AG04450 (cell line): ENCODE results near the gene JOSD1. TPM values are rescaled to one million over a fixed set of nuclear protein-coding genes. Genes with fewer than 3 reads are reported as not detected.

Experiments used
- CTCF ChIA-PET: fragments of 300-600, 350-600 bp; formaldehyde crosslinking; extraction: SDS; loops from one replicate; lab custom pipeline; 2022; ENCODE audit warnings: antibody characterized with exemption, inconsistent platforms; lab: Charles Lee
- POLR2A ChIA-PET: fragments of 350-600 bp; formaldehyde crosslinking; extraction: SDS; loops from one replicate; lab custom pipeline; 2021; ENCODE audit warnings: antibody characterized with exemption, inconsistent platforms; lab: Yijun Ruan, JAX
- DNase-seq: peaks from one replicate; pipeline ENCODE4 v3.0.0-alpha.2; 2011; ENCODE audit warnings: low read depth, low spot score
- H3K27ac ChIP-seq: one replicate; pipeline ENCODE4 v1.5.1; 2012; ENCODE audit warnings: low read depth, low read length, control low read depth
- H3K27me3 ChIP-seq: one replicate; pipeline ENCODE4 v1.6.0; 2012; ENCODE audit warnings: low read length; ENCODE audit not compliant: control insufficient read depth, insufficient read depth
- H3K4me3 ChIP-seq: 2 replicates; pipeline ENCODE4 v1.5.1; 2011; ENCODE audit warnings: mild to moderate bottlenecking, low read depth, low read length, control low read depth
- H3K9me3 ChIP-seq: 2 replicates; pipeline ENCODE4 v1.5.1; 2012; ENCODE audit warnings: low read length; ENCODE audit not compliant: control insufficient read depth, insufficient read depth
- polyA plus RNA-seq: library from polyadenylated mRNA; depleted of rRNA; stranded (reverse); fragments of >200 nt; gene quantifications from 2 replicates; pipeline ENCODE4 v1.2.3, GENCODE V29; 2011
- TF ChIP-seq, protein P1 (sequence below): IDR thresholded peaks from 2 replicates; pipeline ENCODE4 v1.5.1; 2011; ENCODE audit warnings: low read depth, low read length, control low read depth, inconsistent platforms

The JOSD1 gene
- polyA plus RNA-seq, 1 experiment = 29.6 TPM

DNA sequence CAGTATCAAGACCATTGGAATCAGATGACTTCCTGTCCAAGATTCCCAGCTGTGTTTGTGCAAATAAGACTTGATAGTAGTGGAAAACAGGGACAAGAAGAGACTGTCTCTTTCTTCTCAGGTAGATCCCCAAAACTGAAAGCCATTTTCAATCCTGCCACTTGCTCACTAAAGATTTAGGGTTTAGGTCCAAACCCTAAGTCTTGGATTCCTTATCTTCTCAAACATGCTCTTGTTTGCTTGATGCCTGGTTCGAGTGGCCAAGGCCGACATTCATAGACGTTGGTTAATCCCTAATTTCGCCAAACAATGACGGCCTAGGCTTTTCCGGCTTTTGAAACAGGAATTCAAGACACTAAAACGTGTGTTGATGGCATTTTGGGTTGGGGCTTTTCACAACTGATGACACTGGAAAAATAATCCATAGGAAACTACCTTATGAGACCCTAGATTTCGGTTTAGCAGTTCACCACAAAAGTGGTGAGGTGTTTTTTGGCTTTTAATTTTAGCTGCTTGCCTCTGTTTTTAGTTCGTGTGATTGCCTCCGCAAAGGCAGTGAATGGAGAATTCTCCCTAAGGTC lies 4.0 kb upstream of the JOSD1 start:
- no peak for DNase-seq
- no peaks in the 10 kb centered on the region for H3K27me3 ChIP-seq
- H3K4me3 ChIP-seq = peak overlapping the region; percentile 43
- no peak overlapping the region for H3K27ac ChIP-seq
- H3K9me3 ChIP-seq = peaks cover 3% of the 10 kb centered on the region; the same call in 1 of the 2 replicates
- ChIA-PET CTCF (interaction anchor here (1.0 kb wide), 1 partner anchor 21 kb away, joined by 6 read pairs; no protein-coding TSS in a partner anchor), POLR2A (interaction anchor here (0.7 to 1.7 kb wide), 2 partner anchors 23 to 28 kb away, joined by 5 to 8 read pairs; partner anchors contain the start of gene TOMM22)
- TF ChIP-seq, protein P1, sequence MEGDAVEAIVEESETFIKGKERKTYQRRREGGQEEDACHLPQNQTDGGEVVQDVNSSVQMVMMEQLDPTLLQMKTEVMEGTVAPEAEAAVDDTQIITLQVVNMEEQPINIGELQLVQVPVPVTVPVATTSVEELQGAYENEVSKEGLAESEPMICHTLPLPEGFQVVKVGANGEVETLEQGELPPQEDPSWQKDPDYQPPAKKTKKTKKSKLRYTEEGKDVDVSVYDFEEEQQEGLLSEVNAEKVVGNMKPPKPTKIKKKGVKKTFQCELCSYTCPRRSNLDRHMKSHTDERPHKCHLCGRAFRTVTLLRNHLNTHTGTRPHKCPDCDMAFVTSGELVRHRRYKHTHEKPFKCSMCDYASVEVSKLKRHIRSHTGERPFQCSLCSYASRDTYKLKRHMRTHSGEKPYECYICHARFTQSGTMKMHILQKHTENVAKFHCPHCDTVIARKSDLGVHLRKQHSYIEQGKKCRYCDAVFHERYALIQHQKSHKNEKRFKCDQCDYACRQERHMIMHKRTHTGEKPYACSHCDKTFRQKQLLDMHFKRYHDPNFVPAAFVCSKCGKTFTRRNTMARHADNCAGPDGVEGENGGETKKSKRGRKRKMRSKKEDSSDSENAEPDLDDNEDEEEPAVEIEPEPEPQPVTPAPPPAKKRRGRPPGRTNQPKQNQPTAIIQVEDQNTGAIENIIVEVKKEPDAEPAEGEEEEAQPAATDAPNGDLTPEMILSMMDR = no peak

DNA sequence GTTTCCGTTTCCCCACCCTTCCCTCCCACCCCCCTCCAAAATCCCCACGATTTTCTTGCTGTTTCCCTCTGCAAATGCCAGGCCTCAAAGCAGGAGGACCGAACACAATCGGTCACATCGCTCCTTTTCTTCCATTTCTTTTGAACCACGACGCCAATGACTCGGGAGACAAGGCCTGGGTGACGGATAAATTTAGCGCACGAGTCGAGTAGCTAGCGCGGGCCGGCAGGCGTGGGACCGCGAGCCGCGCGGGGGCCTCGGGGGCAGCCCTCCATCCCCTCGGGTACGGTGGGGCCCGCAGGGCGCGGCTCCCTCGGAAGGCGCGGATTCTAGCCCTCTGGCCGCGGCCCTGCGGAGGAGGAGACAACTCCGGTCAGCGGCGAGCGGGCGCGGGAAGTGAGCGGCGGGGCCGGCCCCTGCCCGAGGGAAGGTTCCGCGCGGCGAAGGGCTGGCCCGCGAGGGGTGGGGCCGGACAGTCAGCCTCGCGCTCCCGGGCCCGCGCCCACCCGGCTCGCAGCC lies 414 bp downstream of the JOSD1 start:
- peak overlapping the region; percentile 85 for H3K4me3 ChIP-seq
- no peaks in the 10 kb centered on the region for H3K9me3 ChIP-seq
- TF ChIP-seq, protein P1 = no peak
- CTCF ChIA-PET = interaction anchor here (3.9 kb wide), 1 partner anchor 19 kb away, joined by 22 read pairs; the partner anchor contains the start of gene TOMM22
- peak overlapping the region; percentile 78 for H3K27ac ChIP-seq
- POLR2A ChIA-PET = interaction anchor here (0.7 to 1.1 kb wide), 3 partner anchors 19 to 302 kb away, joined by 3 to 7 read pairs (median 4); partner anchors contain the start of gene TOMM22
- no peaks in the 10 kb centered on the region for H3K27me3 ChIP-seq
- DNase-seq = no peak

DNA sequence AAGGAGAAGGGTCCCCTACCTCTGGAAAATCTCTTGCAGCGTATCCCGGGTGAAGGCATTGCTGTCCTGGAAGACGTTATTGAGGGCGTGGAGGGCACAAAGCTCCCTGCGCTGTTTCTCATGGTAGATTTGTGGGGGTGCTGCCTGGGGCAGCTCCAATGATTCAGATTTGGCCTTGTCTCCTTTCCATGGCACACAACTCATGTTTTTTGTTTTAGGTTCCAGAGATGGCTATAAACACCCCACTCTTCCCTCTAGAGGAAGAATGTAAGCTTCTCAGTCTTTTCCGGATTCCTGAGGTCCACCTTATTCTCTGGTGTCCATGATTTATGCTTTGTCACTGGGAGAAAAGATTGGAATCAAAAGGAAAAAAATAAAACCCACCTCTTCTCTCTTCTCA lies 959 bp downstream of the JOSD1 start:
- Histone ChIP-seq H3K4me3 (peak overlapping the region; percentile 85), H3K9me3 (no peaks in the 10 kb centered on the region), H3K27ac (peak overlapping the region; percentile 31), H3K27me3 (no peaks in the 10 kb centered on the region)
- ChIA-PET CTCF (interaction anchor here (1.0 to 3.9 kb wide), 2 partner anchors 18 to 25 kb away, joined by 4 to 22 read pairs; partner anchors contain the start of gene TOMM22), POLR2A (interaction anchor here (0.5 to 1.1 kb wide), 5 partner anchors 14 to 301 kb away, joined by 3 to 7 read pairs (median 3); partner anchors contain the start of gene TOMM22)
- no peak for DNase-seq
- TF ChIP-seq, protein P1 = 0 out of 2 replicates have a peak, but pooled peaks have one; percentile 24

DNA sequence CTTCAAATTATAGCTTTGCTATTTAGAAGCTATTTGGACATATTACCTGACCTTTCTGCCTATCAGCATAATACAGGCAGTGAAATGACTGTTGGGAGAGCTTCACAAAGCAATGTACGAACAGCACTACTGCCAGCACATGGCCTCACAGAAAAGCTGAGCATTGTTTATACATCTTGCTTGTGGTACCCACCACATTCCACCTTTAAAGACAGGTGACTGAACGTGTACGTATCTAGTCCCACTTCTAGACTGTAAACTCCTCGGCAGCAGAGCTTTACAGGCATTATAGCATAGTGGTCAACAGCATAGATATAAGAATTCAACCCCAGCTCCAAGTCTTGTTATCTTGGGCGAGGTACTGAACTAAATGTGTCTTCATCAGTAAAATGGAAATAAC lies 1.6 kb downstream of the JOSD1 start:
- TF ChIP-seq, protein P1 = no peak
- DNase-seq = no peak
- Histone ChIP-seq H3K27me3 (no peaks in the 10 kb centered on the region), H3K4me3 (peak overlapping the region; percentile 85), H3K27ac (peak overlapping the region; percentile 31), H3K9me3 (no peaks in the 10 kb centered on the region)
- POLR2A ChIA-PET = interaction anchor here (0.5 to 1.1 kb wide), 3 partner anchors 13 to 219 kb away, joined by 3 to 7 read pairs (median 3); partner anchors contain the start of gene TOMM22
- CTCF ChIA-PET = interaction anchor here (0.6 to 3.9 kb wide), 4 partner anchors 18 to 70 kb away, joined by 3 to 22 read pairs (median 4); partner anchors contain the start of gene TOMM22
